WI38 (cell line): ENCODE measurements around the gene FREM1.

Experiments
- H3K4me3 ChIP-seq: 2 replicates; pipeline ENCODE4 v1.5.1; 2011; ENCODE audit warnings: low read depth, mild to moderate bottlenecking, control low read depth, low read length
- TF ChIP-seq, protein P1 (sequence below): IDR thresholded peaks from 2 replicates; pipeline ENCODE4 v1.5.1; 2012; ENCODE audit warnings: low read depth, mild to moderate bottlenecking, control low read depth, low read length

The FREM1 gene

GRCh38 chr9:14888875-14889274, 21.4 kb downstream of the FREM1 start:
- TF ChIP-seq, protein P1, sequence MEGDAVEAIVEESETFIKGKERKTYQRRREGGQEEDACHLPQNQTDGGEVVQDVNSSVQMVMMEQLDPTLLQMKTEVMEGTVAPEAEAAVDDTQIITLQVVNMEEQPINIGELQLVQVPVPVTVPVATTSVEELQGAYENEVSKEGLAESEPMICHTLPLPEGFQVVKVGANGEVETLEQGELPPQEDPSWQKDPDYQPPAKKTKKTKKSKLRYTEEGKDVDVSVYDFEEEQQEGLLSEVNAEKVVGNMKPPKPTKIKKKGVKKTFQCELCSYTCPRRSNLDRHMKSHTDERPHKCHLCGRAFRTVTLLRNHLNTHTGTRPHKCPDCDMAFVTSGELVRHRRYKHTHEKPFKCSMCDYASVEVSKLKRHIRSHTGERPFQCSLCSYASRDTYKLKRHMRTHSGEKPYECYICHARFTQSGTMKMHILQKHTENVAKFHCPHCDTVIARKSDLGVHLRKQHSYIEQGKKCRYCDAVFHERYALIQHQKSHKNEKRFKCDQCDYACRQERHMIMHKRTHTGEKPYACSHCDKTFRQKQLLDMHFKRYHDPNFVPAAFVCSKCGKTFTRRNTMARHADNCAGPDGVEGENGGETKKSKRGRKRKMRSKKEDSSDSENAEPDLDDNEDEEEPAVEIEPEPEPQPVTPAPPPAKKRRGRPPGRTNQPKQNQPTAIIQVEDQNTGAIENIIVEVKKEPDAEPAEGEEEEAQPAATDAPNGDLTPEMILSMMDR: no peak
- H3K4me3 ChIP-seq: no peak overlapping the region

GRCh38 chr9:14888272-14888671, 22.0 kb downstream of the FREM1 start:
- no peak overlapping the region for H3K4me3 ChIP-seq
- TF ChIP-seq, protein P1: no peak

DNA sequence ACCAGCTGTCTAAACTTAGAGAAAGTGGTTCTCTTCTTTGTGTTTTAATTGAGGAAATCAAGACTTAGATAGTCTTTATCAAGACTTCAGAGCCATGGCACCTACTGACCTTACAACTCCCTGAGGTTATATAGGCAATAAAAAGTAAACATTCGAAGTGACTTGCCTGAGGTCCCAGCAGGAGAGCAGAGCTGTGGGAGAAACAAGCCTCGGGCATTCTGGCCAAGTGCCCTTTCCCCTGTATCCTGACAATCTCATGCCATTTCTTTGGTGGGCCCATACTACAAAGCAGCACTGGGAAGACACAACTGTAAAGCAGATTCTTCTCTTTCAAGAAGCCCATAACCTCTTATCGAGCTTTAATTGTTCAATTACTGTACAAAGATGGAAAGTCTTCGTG, 23.1 kb downstream of the FREM1 start:
- no peak overlapping the region for H3K4me3 ChIP-seq
- TF ChIP-seq, protein P1: no peak

GRCh38 chr9:14883310-14883944, 26.8 kb downstream of the FREM1 start:
- TF ChIP-seq, protein P1: no peak
- no peak overlapping the region for H3K4me3 ChIP-seq

GRCh38 chr9:14882090-14882489, 28.1 kb downstream of the FREM1 start:
- no peak overlapping the region for H3K4me3 ChIP-seq
- TF ChIP-seq, protein P1: no peak

DNA sequence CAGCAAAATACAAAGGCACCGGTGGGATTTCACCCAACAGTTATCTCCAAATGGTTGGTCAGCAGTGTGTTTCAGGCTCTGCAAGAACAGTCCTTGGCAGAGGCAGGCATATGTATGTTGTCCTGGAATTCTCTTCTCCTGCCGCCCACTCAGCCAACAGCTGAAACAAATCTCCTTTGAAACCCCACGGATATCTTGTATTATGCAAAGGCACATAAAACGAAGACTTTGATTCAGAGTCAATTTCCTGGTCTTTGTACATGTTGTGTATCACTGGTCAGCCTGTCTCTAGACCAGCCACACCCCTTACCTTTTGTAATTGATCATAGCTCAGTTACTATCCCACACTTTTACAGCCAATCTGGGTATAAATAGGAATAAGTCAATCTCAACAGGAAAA, 29.2 kb downstream of the FREM1 start:
- TF ChIP-seq, protein P1: no peak
- H3K4me3 ChIP-seq: no peak overlapping the region

GRCh38 chr9:14870090-14870489, 40.1 kb downstream of the FREM1 start:
- TF ChIP-seq, protein P1: no peak
- no peak overlapping the region for H3K4me3 ChIP-seq
